Activated naive CD4-positive, alpha-beta T cell treated with anti-CD3 and anti-CD28 coated beads, Interleukin-2, amount 10 ng/mL, durations not matched to agents 5 hours and 36 hours (primary cell): Measurements from ENCODE around the gene CATSPERB. TPM values are rescaled to one million over a fixed set of nuclear protein-coding genes. Genes with fewer than 3 reads are reported as not detected.

ENCODE experiments used
- total RNA-seq, 2 experiments: library from RNA; stranded (reverse); gene quantifications; one replicate each; pipeline ENCODE4 v1.2.3, GENCODE V29; 2021

Gene CATSPERB
- total RNA-seq, result 1 to 10 TPM; 3.3 to 3.5 TPM

DNA sequence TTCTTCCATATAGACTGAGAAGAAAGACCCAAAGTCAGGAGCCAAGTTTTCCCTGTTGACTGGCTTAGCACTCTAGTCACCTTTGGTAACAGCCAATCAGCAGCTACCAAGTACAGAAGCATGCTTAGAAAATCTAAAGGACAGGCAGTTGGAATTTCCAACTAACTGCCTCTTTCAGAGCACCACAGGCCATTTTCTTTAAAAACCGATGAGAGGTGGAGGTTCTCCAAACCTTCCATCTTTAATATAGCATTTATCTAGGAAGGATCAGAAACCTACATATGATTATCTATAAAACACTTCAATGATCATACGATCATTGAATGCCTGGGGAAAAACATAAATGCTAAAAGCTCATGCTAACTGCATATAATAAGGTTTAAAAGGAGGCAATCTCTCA, at the start of gene CATSPERB:
Gene CATSPERB (minus strand): TSS at position 101 of the 400 bp plus-strand sequence. CDS start 2,607 bp downstream, outside the sequence.

Other genes starting within 250 kb of the CATSPERB start
- 100 to 1,000 TPM; 107 to 115 TPM for gene PPP4R3A, start 221.8 kb downstream of the CATSPERB start, total RNA-seq
- 100 to 1,000 TPM; 195 to 207 TPM for gene TC2N, start 135.4 kb upstream of the CATSPERB start, total RNA-seq
- gene FBLN5, start 215.6 kb upstream of the CATSPERB start, total RNA-seq, result 1 to 10 TPM; 3.8 to 3.9 TPM